K562 (cell line): ENCODE results near the gene IPCEF1. TPM values are rescaled to one million over a fixed set of nuclear protein-coding genes. Genes with fewer than 3 reads are reported as not detected.

Experiments used
- ATAC-seq: fragments of 200-7000 bp; cut with Tn5 transposase; 3 replicates; pipeline ENCODE4 v1.9.1; 2020; ENCODE audit warnings: moderate library complexity
- BruUV-seq: library from RNA; stranded (reverse); fragments of 400-500 nt; replicated peaks from 2 replicates; lab custom pipeline; 2021; lab: Mats Ljungman, UMichigan
- CTCF ChIA-PET: fragments of 300-600 bp; formaldehyde crosslinking; extraction: SDS; loops from one replicate; lab custom pipeline; 2021; ENCODE audit warnings: low intra/inter-chr PET ratio; lab: Yijun Ruan, JAX
- POLR2A ChIA-PET: fragments of 300-600, 350-650 bp; sonication (Branson Sonifier 250); formaldehyde crosslinking; extraction: SDS; loops from one replicate; lab custom pipeline; 2021; ENCODE audit warnings: antibody characterized with exemption, inconsistent platforms; lab: Yijun Ruan, JAX
- DNase-seq, 4 experiments: peaks; one replicate each; pipeline versions ENCODE4 v3.0.0 to v3.0.0-alpha.2; 2011 to 2018; ENCODE audit warnings: low spot score in 3 of 4, mixed read lengths in 3 of 4; ENCODE audit errors: extremely low read depth in 1 of 4
- FAIRE-seq: peaks from 2 replicates; lab custom pipeline; 2011; peaks lifted over from hg19 to GRCh38; lab: Jason Lieb, UNC
- H2AFZ ChIP-seq: 2 replicates; pipeline ENCODE4 v1.6.0; 2011; ENCODE audit warnings: low read depth, low read length, control low read depth, inconsistent platforms
- H3K27ac ChIP-seq: fragments of 200-600 bp; 3 replicates; pipeline ENCODE4 v1.8.0; 2011; ENCODE audit warnings: low read depth, mild to moderate bottlenecking, control low read depth, inconsistent platforms, low read length, moderate library complexity, mixed read lengths; ENCODE audit errors: extremely low read depth
- H3K27me3 ChIP-seq, 2 experiments: fragments of 300-600 bp in 1 of 2; 2 replicates in 1 of 2; 3 replicates in 1 of 2; pipeline versions ENCODE4 v1.6.0 to v1.8.0; 2011; ENCODE audit warnings: inconsistent platforms in 2 of 2, low read length in 2 of 2, mild to moderate bottlenecking in 1 of 2, mixed read lengths in 1 of 2, moderate library complexity in 1 of 2; ENCODE audit not compliant: control insufficient read depth in 2 of 2, insufficient read depth in 2 of 2
- H3K36me3 ChIP-seq: fragments of 300-600 bp; 3 replicates; pipeline ENCODE4 v1.8.0; 2011; ENCODE audit warnings: mild to moderate bottlenecking, low read length, inconsistent platforms; ENCODE audit not compliant: control insufficient read depth, insufficient read depth
- H3K4me1 ChIP-seq, 2 experiments: fragments of 200-600 bp in 1 of 2; replicated peaks in 1 of 2; 2 replicates in 1 of 2; 3 replicates in 1 of 2; pipeline versions ENCODE4 v1.5.1 to v1.8.0; 2011; ENCODE audit warnings: inconsistent platforms in 2 of 2, low read length in 2 of 2, mild to moderate bottlenecking in 1 of 2, mixed read lengths in 1 of 2, moderate library complexity in 1 of 2; ENCODE audit not compliant: control insufficient read depth in 2 of 2, insufficient read depth in 2 of 2
- H3K4me2 ChIP-seq: 2 replicates; pipeline ENCODE4 v1.6.1; 2011; ENCODE audit warnings: low read length, control low read depth, inconsistent platforms, mixed read lengths; ENCODE audit not compliant: insufficient read depth
- H3K4me3 ChIP-seq: fragments of 200-600 bp; sonication (generic), shearing (Covaris generic); 2 replicates; pipeline ENCODE4 v1.5.1; 2016; ENCODE audit warnings: control low read depth, inconsistent platforms
- H3K79me2 ChIP-seq: fragments of 200-600 bp; 3 replicates; pipeline ENCODE4 v1.8.0; 2011; ENCODE audit warnings: low read length, inconsistent platforms; ENCODE audit not compliant: control insufficient read depth, insufficient read depth
- H3K9ac ChIP-seq, 2 experiments: 2 replicates each; pipeline versions ENCODE4 v1.6.0 to v1.6.1; 2011; ENCODE audit warnings: low read depth in 2 of 2, low read length in 2 of 2, control low read depth in 1 of 2, inconsistent platforms in 1 of 2, mild to moderate bottlenecking in 1 of 2, mixed read lengths in 1 of 2; ENCODE audit not compliant: insufficient read depth in 1 of 2
- H3K9me1 ChIP-seq: one replicate; pipeline ENCODE4 v1.6.0; 2011; ENCODE audit warnings: inconsistent platforms, mild to moderate bottlenecking, low read length, moderate library complexity; ENCODE audit not compliant: control insufficient read depth, insufficient read depth
- H3K9me3 ChIP-seq: replicated peaks from 2 replicates; pipeline ENCODE4 v1.5.1; 2011; ENCODE audit warnings: low read depth, low read length, inconsistent platforms; ENCODE audit not compliant: control insufficient read depth, insufficient read depth
- H4K20me1 ChIP-seq: replicated peaks from 2 replicates; pipeline ENCODE4 v1.6.1; 2011; ENCODE audit warnings: low read length, inconsistent platforms, mixed read lengths; ENCODE audit not compliant: control insufficient read depth, insufficient read depth
- BRD9 ChIP-seq: fragments of 450-650 bp; IDR thresholded peaks from 2 replicates; pipeline ENCODE4 v1.6.1; 2018; ENCODE audit warnings: low read depth; ENCODE audit not compliant: partially characterized antibody
- CHCHD3 ChIP-seq: fragments of 250-450 bp; sonication (Bioruptor Pico); IDR thresholded peaks from 2 replicates; pipeline ENCODE4 v2.1.2; 2022; ENCODE audit warnings: mild to moderate bottlenecking
- GATAD2A ChIP-seq: fragments of 450-650 bp; IDR thresholded peaks from 2 replicates; pipeline ENCODE4 v1.6.1; 2017
- MIER1 ChIP-seq: fragments of 450-650 bp; IDR thresholded peaks from 2 replicates; pipeline ENCODE4 v1.6.1; 2016; ENCODE audit warnings: antibody characterized with exemption, mild to moderate bottlenecking, low read depth
- PRPF4 ChIP-seq: fragments of 200-400 bp; formaldehyde crosslinking; IDR thresholded peaks from one replicate; pipeline ENCODE4 v1.6.1; 2017; ENCODE audit warnings: low read length, low read depth, mild to moderate bottlenecking; ENCODE audit not compliant: insufficient read depth, poor library complexity, severe bottlenecking
- SMARCB1 ChIP-seq: IDR thresholded peaks from 2 replicates; pipeline ENCODE4 v1.6.1; 2011; ENCODE audit warnings: improper control_type of control experiment, low read depth; ENCODE audit not compliant: insufficient read length
- SUPT5H ChIP-seq: fragments of 450-650 bp; IDR thresholded peaks from 2 replicates; pipeline ENCODE4 v1.6.1; 2016
- XRCC3 ChIP-seq: fragments of 450-650 bp; IDR thresholded peaks from 2 replicates; pipeline ENCODE4 v1.6.1; 2017; ENCODE audit warnings: mild to moderate bottlenecking, moderate library complexity
- ZEB2 ChIP-seq: fragments of 450-650 bp; IDR thresholded peaks from 2 replicates; pipeline ENCODE4 v1.6.1; 2016
- ZKSCAN3 ChIP-seq: fragments of 250-450 bp; sonication (Bioruptor Pico); IDR thresholded peaks from 2 replicates; pipeline ENCODE4 v1.4.0; 2020
- ZNF224 ChIP-seq: sonication (generic); formaldehyde crosslinking; IDR thresholded peaks from 2 replicates; pipeline ENCODE4 v1.8.0; 2022; ENCODE audit warnings: mild to moderate bottlenecking, missing genetic modification reagents
- ZNF589 ChIP-seq: fragments of 200-800 bp; sonication (Bioruptor generic); IDR thresholded peaks from 2 replicates; pipeline ENCODE4 v1.6.1; 2016; ENCODE audit warnings: low read depth, missing genetic modification characterization, missing compliant biosample characterization
- ZNF77 ChIP-seq: fragments of 250-450 bp; sonication (Bioruptor Pico); IDR thresholded peaks from 2 replicates; pipeline ENCODE4 v1.5.0; 2020
- WGBS: fragments of 100-300 bp; shearing (Covaris generic); methylation state at CpG from one replicate; pipeline ENCODE4 v1.1.6; 2016; ENCODE audit warnings: low coverage, mixed read lengths; ENCODE audit not compliant: insufficient coverage; ENCODE audit errors: missing lambda C conversion rate; 5-methylcytosine and 5-hydroxymethylcytosine counted together
- in situ Hi-C: fragments of 300-500 bp; cut with MboI; formaldehyde crosslinking; loops from 4 replicates; pipeline ENCODE4 v1.15.0; 2018; ENCODE audit warnings: inconsistent platforms, mixed read lengths
- intact Hi-C: fragments of 100-400 bp; cut with micrococcal nuclease; formaldehyde crosslinking; loops from 2 replicates; pipeline ENCODE4 v1.14.2; 2022
- polyA plus RNA-seq, 8 experiments: library from polyadenylated mRNA; depleted of rRNA in 4 of 8; stranded (reverse) in 5 of 8; unstranded in 3 of 8; fragments of >200 nt; fragmentation: Nextera tagmentation in 2 of 8; fragmentation: Illumina TruSeq in 1 of 8; extraction: Ambion mirVana in 2 of 8; extraction: Trizol in 1 of 8; gene quantifications; 2 replicates each; pipeline versions ENCODE4 v1.2.1 to v1.2.3, GENCODE V29; 2011 to 2014; ENCODE audit warnings: inconsistent platforms in 1 of 8, missing spikeins in 1 of 8
- total RNA-seq, 7 experiments: library from RNA; depleted of rRNA in 6 of 7; stranded (reverse); fragments of >200 nt in 6 of 7; fragmentation: Illumina TruSeq in 2 of 7; extraction: Trizol in 2 of 7; gene quantifications; 2 replicates each; pipeline versions ENCODE4 v1.2.1 to v1.2.3, GENCODE V29; 2011 to 2021; ENCODE audit warnings: low replicate concordance in 1 of 7
- TF ChIP-seq, protein P1 (sequence below): fragments of 450-650 bp; formaldehyde crosslinking; IDR thresholded peaks from 2 replicates; pipeline ENCODE4 v1.4.0; 2020; ENCODE audit warnings: mild to moderate bottlenecking, moderate library complexity
- TF ChIP-seq, protein P2 (sequence below): fragments of 250-450 bp; sonication (Bioruptor Pico); IDR thresholded peaks from 2 replicates; pipeline ENCODE4 v1.8.0; 2021; ENCODE audit warnings: mild to moderate bottlenecking, moderate library complexity
- TF ChIP-seq, protein P3 (sequence below): fragments of 450-650 bp; IDR thresholded peaks from 2 replicates; pipeline ENCODE4 v1.6.1; 2016; ENCODE audit warnings: antibody characterized with exemption
- TF ChIP-seq, protein P4 (sequence below), 2 experiments: fragments of 450-650 bp in 1 of 2; sonication (generic) in 1 of 2; formaldehyde crosslinking; conservative IDR thresholded peaks; 2 replicates each; pipeline versions ENCODE4 v1.4.0 to v1.8.1; 2020 to 2022; ENCODE audit warnings: mild to moderate bottlenecking in 1 of 2, missing genetic modification reagents in 1 of 2
- TF ChIP-seq, protein P5 (sequence below): fragments of 450-650 bp; formaldehyde crosslinking; IDR thresholded peaks from 2 replicates; pipeline ENCODE4 v1.4.0; 2022; ENCODE audit warnings: missing genetic modification characterization

Gene IPCEF1
- total and polyA plus RNA-seq, 9 of the 15 experiments (the other 6 are each of a cell fraction or from before 2014, with no cell fraction given), result 0.14 to 0.18 TPM; not detected in 7

DNA sequence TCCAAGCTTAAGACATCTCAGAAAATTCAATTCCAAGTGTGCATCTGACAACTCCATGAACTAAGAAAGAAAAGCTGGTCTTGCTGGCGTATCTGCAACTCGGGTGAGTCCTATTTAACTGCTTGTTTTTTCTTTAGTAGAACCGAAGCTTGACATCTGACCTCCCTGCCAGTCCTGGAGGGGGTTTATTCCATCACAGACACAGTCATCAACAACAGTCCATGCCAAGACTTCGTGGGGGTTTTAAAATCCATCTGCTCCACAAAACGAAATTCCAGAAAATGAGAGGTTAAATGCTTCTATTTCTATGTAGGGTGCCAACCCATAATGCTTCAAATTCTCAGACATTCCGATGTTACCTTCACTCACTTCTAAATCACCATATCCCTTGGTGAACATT lies 133.9 kb downstream of the IPCEF1 start (continued):
- TF ChIP-seq, protein P1, sequence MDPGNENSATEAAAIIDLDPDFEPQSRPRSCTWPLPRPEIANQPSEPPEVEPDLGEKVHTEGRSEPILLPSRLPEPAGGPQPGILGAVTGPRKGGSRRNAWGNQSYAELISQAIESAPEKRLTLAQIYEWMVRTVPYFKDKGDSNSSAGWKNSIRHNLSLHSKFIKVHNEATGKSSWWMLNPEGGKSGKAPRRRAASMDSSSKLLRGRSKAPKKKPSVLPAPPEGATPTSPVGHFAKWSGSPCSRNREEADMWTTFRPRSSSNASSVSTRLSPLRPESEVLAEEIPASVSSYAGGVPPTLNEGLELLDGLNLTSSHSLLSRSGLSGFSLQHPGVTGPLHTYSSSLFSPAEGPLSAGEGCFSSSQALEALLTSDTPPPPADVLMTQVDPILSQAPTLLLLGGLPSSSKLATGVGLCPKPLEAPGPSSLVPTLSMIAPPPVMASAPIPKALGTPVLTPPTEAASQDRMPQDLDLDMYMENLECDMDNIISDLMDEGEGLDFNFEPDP (CRISPR knock-in tag), result no peak
- TF ChIP-seq ZNF589 (CRISPR knock-in tag), result no peak
- no peak for TF ChIP-seq MIER1
- TF ChIP-seq ZNF77 (CRISPR knock-in tag), result no peak
- no peak for TF ChIP-seq ZKSCAN3
- TF ChIP-seq SUPT5H, result no peak

DNA sequence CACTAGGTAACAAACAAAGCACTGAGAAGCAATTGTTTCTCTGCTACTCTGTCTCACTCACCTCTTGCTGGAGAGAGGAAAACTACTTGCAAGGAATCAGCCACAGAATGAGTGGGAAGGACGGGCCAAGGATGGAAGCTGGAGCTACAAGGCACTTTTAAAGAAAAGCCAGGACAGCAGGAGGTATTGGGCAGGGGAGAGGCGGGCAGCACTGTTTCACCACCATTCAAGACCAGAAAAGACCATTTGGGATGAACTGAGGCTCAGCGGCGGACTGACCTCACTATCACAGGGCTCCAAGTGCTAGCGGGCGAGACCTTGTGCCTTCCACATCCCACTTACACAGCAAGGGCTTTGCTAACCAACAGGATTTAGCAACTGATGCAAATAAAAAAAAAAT lies 137.4 kb downstream of the IPCEF1 start:
- ATAC-seq (no peak), FAIRE-seq (no peak), DNase-seq (no peak)
- Histone ChIP-seq H3K79me2 (no peaks in the 10 kb centered on the region), H2AFZ (no peak overlapping the region), H4K20me1 (no peaks in the 10 kb centered on the region), H3K4me3 (no peak overlapping the region), H3K9me1 (no peaks in the 10 kb centered on the region), H3K9me3 (no peaks in the 10 kb centered on the region), H3K27ac (no peak overlapping the region), H3K4me1 (no peaks in the 10 kb centered on the region), H3K4me2 (no peak overlapping the region), H3K9ac (no peak overlapping the region), H3K27me3 (peaks cover 0 to 5% of the 10 kb centered on the region in 2 experiments; a peak in 2 of 5 replicates), H3K36me3 (no peaks in the 10 kb centered on the region)
- in situ Hi-C loops, result no loop called here
- ChIA-PET CTCF (no interaction called here), POLR2A (no interaction called here)
- intact Hi-C loops, result no loop called here
- no TSS peak for BruUV-seq
- WGBS, result 1% methylated on average over 6 of the region's 6 CpGs
- TF ChIP-seq BRD9 (no peak), ZEB2 (no peak), PRPF4 (no peak), CHCHD3 (CRISPR knock-in tag) (no peak), ZNF224 (CRISPR knock-in tag) (no peak), GATAD2A (no peak), SMARCB1 (no peak), XRCC3 (no peak)
- TF ChIP-seq, protein P2, sequence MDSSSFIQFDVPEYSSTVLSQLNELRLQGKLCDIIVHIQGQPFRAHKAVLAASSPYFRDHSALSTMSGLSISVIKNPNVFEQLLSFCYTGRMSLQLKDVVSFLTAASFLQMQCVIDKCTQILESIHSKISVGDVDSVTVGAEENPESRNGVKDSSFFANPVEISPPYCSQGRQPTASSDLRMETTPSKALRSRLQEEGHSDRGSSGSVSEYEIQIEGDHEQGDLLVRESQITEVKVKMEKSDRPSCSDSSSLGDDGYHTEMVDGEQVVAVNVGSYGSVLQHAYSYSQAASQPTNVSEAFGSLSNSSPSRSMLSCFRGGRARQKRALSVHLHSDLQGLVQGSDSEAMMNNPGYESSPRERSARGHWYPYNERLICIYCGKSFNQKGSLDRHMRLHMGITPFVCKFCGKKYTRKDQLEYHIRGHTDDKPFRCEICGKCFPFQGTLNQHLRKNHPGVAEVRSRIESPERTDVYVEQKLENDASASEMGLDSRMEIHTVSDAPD, result no peak
- TF ChIP-seq, protein P3, sequence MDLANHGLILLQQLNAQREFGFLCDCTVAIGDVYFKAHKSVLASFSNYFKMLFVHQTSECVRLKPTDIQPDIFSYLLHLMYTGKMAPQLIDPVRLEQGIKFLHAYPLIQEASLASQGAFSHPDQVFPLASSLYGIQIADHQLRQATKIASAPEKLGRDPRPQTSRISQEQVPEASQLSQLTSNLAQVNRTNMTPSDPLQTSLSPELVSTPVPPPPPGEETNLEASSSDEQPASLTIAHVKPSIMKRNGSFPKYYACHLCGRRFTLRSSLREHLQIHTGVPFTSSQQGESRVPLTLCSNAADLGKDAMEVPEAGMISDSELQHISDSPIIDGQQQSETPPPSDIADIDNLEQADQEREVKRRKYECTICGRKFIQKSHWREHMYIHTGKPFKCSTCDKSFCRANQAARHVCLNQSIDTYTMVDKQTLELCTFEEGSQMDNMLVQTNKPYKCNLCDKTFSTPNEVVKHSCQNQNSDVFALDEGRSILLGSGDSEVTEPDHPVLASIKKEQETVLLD, result no peak
- TF ChIP-seq, protein P4, sequence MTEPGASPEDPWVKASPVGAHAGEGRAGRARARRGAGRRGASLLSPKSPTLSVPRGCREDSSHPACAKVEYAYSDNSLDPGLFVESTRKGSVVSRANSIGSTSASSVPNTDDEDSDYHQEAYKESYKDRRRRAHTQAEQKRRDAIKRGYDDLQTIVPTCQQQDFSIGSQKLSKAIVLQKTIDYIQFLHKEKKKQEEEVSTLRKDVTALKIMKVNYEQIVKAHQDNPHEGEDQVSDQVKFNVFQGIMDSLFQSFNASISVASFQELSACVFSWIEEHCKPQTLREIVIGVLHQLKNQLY (CRISPR knock-in tag; conservative IDR thresholded peaks at IDR 0.05), result no peak
- TF ChIP-seq, protein P5, sequence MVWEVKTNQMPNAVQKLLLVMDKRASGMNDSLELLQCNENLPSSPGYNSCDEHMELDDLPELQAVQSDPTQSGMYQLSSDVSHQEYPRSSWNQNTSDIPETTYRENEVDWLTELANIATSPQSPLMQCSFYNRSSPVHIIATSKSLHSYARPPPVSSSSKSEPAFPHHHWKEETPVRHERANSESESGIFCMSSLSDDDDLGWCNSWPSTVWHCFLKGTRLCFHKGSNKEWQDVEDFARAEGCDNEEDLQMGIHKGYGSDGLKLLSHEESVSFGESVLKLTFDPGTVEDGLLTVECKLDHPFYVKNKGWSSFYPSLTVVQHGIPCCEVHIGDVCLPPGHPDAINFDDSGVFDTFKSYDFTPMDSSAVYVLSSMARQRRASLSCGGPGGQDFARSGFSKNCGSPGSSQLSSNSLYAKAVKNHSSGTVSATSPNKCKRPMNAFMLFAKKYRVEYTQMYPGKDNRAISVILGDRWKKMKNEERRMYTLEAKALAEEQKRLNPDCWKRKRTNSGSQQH (CRISPR knock-in tag), result no peak
